SU-DHL-6 (cell line): ENCODE results near the gene MAD2L1.

ENCODE experiments used
- H2AFZ ChIP-seq: fragments of 200-600 bp; sonication (generic); 2 replicates; pipeline ENCODE4 v1.6.1; 2014; ENCODE audit warnings: low read depth, mild to moderate bottlenecking, moderate library complexity, mixed read lengths, antibody characterized with exemption, low read length; ENCODE audit not compliant: severe bottlenecking
- H3F3A ChIP-seq: fragments of 200-600 bp; shearing (Covaris generic); 2 replicates; pipeline ENCODE4 v1.6.0; 2016; ENCODE audit warnings: antibody characterized with exemption, mild to moderate bottlenecking; ENCODE audit not compliant: insufficient read depth
- H3K27ac ChIP-seq: fragments of 200-600 bp; sonication (generic); 2 replicates; pipeline ENCODE4 v1.5.1; 2016; ENCODE audit warnings: low read depth, mild to moderate bottlenecking, low read length, moderate library complexity, mixed read lengths
- H3K27me3 ChIP-seq: fragments of 200-600 bp; sonication (generic), shearing (Covaris generic); 2 replicates; pipeline ENCODE4 v1.6.0; 2014; ENCODE audit warnings: mild to moderate bottlenecking, low read length
- H3K36me3 ChIP-seq: fragments of 200-600 bp; sonication (generic); 2 replicates; pipeline ENCODE4 v1.6.1; 2014; ENCODE audit warnings: mild to moderate bottlenecking, low read length, mixed read lengths
- H3K4me2 ChIP-seq: fragments of 300-600, 200-600 bp; shearing (Covaris generic), sonication (generic); 2 replicates; pipeline ENCODE4 v1.6.0; 2014; ENCODE audit warnings: low read length, low read depth, mild to moderate bottlenecking; ENCODE audit not compliant: poor library complexity, severe bottlenecking
- H3K4me3 ChIP-seq: fragments of 200-600 bp; sonication (generic); 2 replicates; pipeline ENCODE4 v1.5.1; 2014; ENCODE audit warnings: antibody characterized with exemption, low read length, mild to moderate bottlenecking, mixed read lengths; ENCODE audit not compliant: insufficient read depth, poor library complexity, severe bottlenecking
- H3K79me2 ChIP-seq: fragments of 200-600 bp; sonication (generic); 2 replicates; pipeline ENCODE4 v1.6.1; 2014; ENCODE audit warnings: mild to moderate bottlenecking, low read length, moderate library complexity; ENCODE audit not compliant: insufficient read depth
- H3K9ac ChIP-seq: fragments of 200-600 bp; sonication (generic); 2 replicates; pipeline ENCODE4 v1.7.0; 2014; ENCODE audit warnings: mild to moderate bottlenecking, low read length
- H3K9me2 ChIP-seq: fragments of 200-600 bp; sonication (generic); replicated peaks from 2 replicates; pipeline ENCODE4 v1.6.1; 2014; ENCODE audit warnings: low read length; ENCODE audit not compliant: insufficient read depth
- H3K9me3 ChIP-seq: fragments of 200-600 bp; sonication (generic); 2 replicates; pipeline ENCODE4 v1.6.1; 2014; ENCODE audit warnings: low read length, mixed read lengths; ENCODE audit not compliant: insufficient read depth
- H4K20me1 ChIP-seq: fragments of 200-600 bp; sonication (generic); 2 replicates; pipeline ENCODE4 v1.6.1; 2014; ENCODE audit warnings: low read depth, mild to moderate bottlenecking, antibody characterized with exemption, low read length, moderate library complexity, mixed read lengths
- EZH2phosphoT487 ChIP-seq: fragments of 200-600 bp; sonication (generic), shearing (Covaris generic); conservative IDR thresholded peaks from 2 replicates; pipeline ENCODE4 v1.6.1; 2018; ENCODE audit warnings: mild to moderate bottlenecking, antibody characterized with exemption, low read length, moderate library complexity, mixed read lengths
- TF ChIP-seq, protein P1 (sequence below): fragments of 200-600 bp; sonication (generic); IDR thresholded peaks from one replicate; pipeline ENCODE4 v1.5.1; 2017; ENCODE audit warnings: antibody characterized with exemption, mild to moderate bottlenecking, low read length, moderate library complexity; ENCODE audit not compliant: insufficient read depth, poor library complexity, severe bottlenecking

Gene MAD2L1

DNA sequence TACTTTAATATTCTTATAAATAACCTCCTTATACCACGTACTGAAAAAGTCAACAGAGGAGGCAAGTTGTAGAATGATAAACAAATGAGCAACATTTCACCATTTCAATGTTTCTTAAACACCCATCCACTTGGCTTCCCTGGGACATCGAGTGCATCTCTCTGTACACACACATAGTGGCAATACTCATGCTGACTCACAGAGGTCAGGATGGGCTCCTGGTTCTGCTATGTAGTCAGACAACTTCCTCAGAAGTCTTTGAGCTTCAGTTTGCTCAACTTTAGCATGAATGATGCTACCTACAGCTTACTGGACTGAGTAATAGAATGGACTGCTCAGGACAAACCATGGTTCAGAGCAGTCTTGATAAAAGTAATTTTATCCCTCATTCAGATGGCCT lies 56.9 kb downstream of the MAD2L1 start:
- H3K27ac ChIP-seq = no peak overlapping the region
- no peaks in the 10 kb centered on the region for H3K9me3 ChIP-seq
- H3K9ac ChIP-seq = no peak overlapping the region
- H4K20me1 ChIP-seq = no peaks in the 10 kb centered on the region
- no peak overlapping the region for H3K4me2 ChIP-seq
- TF ChIP-seq, protein P1, sequence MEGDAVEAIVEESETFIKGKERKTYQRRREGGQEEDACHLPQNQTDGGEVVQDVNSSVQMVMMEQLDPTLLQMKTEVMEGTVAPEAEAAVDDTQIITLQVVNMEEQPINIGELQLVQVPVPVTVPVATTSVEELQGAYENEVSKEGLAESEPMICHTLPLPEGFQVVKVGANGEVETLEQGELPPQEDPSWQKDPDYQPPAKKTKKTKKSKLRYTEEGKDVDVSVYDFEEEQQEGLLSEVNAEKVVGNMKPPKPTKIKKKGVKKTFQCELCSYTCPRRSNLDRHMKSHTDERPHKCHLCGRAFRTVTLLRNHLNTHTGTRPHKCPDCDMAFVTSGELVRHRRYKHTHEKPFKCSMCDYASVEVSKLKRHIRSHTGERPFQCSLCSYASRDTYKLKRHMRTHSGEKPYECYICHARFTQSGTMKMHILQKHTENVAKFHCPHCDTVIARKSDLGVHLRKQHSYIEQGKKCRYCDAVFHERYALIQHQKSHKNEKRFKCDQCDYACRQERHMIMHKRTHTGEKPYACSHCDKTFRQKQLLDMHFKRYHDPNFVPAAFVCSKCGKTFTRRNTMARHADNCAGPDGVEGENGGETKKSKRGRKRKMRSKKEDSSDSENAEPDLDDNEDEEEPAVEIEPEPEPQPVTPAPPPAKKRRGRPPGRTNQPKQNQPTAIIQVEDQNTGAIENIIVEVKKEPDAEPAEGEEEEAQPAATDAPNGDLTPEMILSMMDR = no peak
- TF ChIP-seq EZH2phosphoT487 = no peak
- no peak overlapping the region for H2AFZ ChIP-seq
- no peaks in the 10 kb centered on the region for H3K79me2 ChIP-seq
- no peak overlapping the region for H3K4me3 ChIP-seq
- H3F3A ChIP-seq = no peaks in the 10 kb centered on the region
- H3K9me2 ChIP-seq = no peaks in the 10 kb centered on the region
- H3K27me3 ChIP-seq = no peaks in the 10 kb centered on the region
- H3K36me3 ChIP-seq = no peaks in the 10 kb centered on the region

DNA sequence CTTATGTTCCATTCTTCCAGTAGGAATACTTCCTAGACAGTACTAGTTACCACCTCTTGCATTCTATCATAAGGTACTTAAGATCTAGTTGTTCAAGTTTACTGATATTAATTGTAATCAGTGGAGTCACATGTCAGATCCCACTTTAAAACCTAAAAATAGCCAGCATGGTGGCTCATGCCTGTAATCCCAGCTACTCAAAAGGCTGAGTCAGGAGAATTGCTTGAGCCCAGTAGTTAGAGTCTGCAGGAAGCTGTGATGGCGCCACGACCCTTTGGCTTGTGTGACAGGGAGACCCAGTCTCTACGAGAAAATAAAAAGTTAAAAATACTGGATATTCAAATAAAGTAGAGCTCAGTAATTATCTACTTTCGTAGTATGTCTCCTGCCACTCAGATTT lies 57.7 kb downstream of the MAD2L1 start:
- H3K27me3 ChIP-seq = no peaks in the 10 kb centered on the region
- TF ChIP-seq, protein P1 = no peak
- TF ChIP-seq EZH2phosphoT487 = no peak

GRCh38 chr4:120007896-120008436 lies 58.7 kb downstream of the MAD2L1 start:
- Histone ChIP-seq H3F3A (no peaks in the 10 kb centered on the region), H4K20me1 (no peaks in the 10 kb centered on the region), H3K9me2 (no peaks in the 10 kb centered on the region), H3K4me3 (no peak overlapping the region), H3K4me2 (no peak overlapping the region), H3K27ac (no peak overlapping the region), H3K79me2 (no peaks in the 10 kb centered on the region), H2AFZ (no peak overlapping the region), H3K9me3 (no peaks in the 10 kb centered on the region), H3K9ac (no peak overlapping the region), H3K36me3 (no peaks in the 10 kb centered on the region), H3K27me3 (no peaks in the 10 kb centered on the region)
- TF ChIP-seq EZH2phosphoT487 = no peak
- TF ChIP-seq, protein P1 = no peak

More for the DNA sequence above, 57.7 kb downstream of the MAD2L1 start:
- Histone ChIP-seq H3K4me2 (no peak overlapping the region), H3K36me3 (no peaks in the 10 kb centered on the region), H3K27ac (no peak overlapping the region), H3K79me2 (no peaks in the 10 kb centered on the region), H2AFZ (no peak overlapping the region), H3F3A (no peaks in the 10 kb centered on the region), H3K9me2 (no peaks in the 10 kb centered on the region), H3K4me3 (no peak overlapping the region), H3K9ac (no peak overlapping the region), H4K20me1 (no peaks in the 10 kb centered on the region), H3K9me3 (no peaks in the 10 kb centered on the region)
